Caco-2 (cell line): ENCODE data around the gene PCGF3. TPM values are rescaled to one million over a fixed set of nuclear protein-coding genes. Genes with fewer than 3 reads are reported as not detected.
"Not testable (repeated sequence)": the region's sequence is repeated elsewhere in the genome, so short reads cannot be mapped to it uniquely, and the experiment has no call there.

Experiments used
- BruUV-seq: library from RNA; stranded (reverse); fragments of 400-500 nt; replicated peaks from 2 replicates; lab custom pipeline; 2021; lab: Mats Ljungman, UMichigan
- CTCF ChIA-PET: fragments of 300-600 bp; sonication (Branson Sonifier 250); formaldehyde crosslinking; loops from one replicate; lab custom pipeline; 2022; ENCODE audit warnings: antibody characterized with exemption; lab: Charles Lee
- POLR2A ChIA-PET: fragments of 300-600 bp; sonication (Branson Sonifier 250); formaldehyde crosslinking; loops from one replicate; lab custom pipeline; 2022; ENCODE audit warnings: antibody characterized with exemption; lab: Charles Lee
- DNase-seq, 2 experiments: peaks; one replicate each; pipeline versions ENCODE4 v3.0.0 to v3.0.0-alpha.2; 2020 to 2022
- H3K27me3 ChIP-seq: replicated peaks from 2 replicates; pipeline ENCODE4 v1.6.0; 2011; ENCODE audit warnings: low read length; ENCODE audit not compliant: control insufficient read depth, insufficient read depth
- H3K36me3 ChIP-seq: 2 replicates; pipeline ENCODE4 v1.5.1; 2011; ENCODE audit warnings: low read length; ENCODE audit not compliant: control insufficient read depth, insufficient read depth
- H3K4me1 ChIP-seq: fragments of 250-450 bp; sonication (Bioruptor Pico); 2 replicates; pipeline ENCODE4 v1.5.1; 2020; ENCODE audit warnings: mild to moderate bottlenecking
- H3K4me3 ChIP-seq: 2 replicates; pipeline ENCODE4 v1.5.1; 2011; ENCODE audit warnings: low read depth, mild to moderate bottlenecking, control low read depth, low read length
- H3K9me3 ChIP-seq: fragments of 250-450 bp; sonication (Bioruptor Pico); 2 replicates; pipeline ENCODE4 v1.5.1; 2020; ENCODE audit warnings: mild to moderate bottlenecking, moderate library complexity
- H3K27ac Mint-ChIP-seq: one replicate; pipeline ENCODE4 v1.8.0; 2022; ENCODE audit warnings: mixed read lengths; ENCODE audit not compliant: unreplicated experiment
- H3K27me3 Mint-ChIP-seq: one replicate; pipeline ENCODE4 v1.8.0; 2022; ENCODE audit warnings: mixed read lengths; ENCODE audit not compliant: insufficient read depth, unreplicated experiment
- H3K36me3 Mint-ChIP-seq: one replicate; pipeline ENCODE4 v1.8.0; 2022; ENCODE audit warnings: mild to moderate bottlenecking, mixed read lengths; ENCODE audit not compliant: insufficient read depth, unreplicated experiment
- H3K4me1 Mint-ChIP-seq: one replicate; pipeline ENCODE4 v1.8.0; 2022; ENCODE audit warnings: low read depth, mixed read lengths; ENCODE audit not compliant: unreplicated experiment
- H3K4me3 Mint-ChIP-seq: one replicate; pipeline ENCODE4 v1.8.0; 2022; ENCODE audit warnings: mild to moderate bottlenecking, moderate library complexity, mixed read lengths; ENCODE audit not compliant: unreplicated experiment
- H3K9me3 Mint-ChIP-seq: one replicate; pipeline ENCODE4 v1.8.0; 2022; ENCODE audit warnings: mixed read lengths; ENCODE audit not compliant: unreplicated experiment
- intact Hi-C: fragments of 100-400 bp; cut with micrococcal nuclease; formaldehyde crosslinking; loops from one replicate; pipeline ENCODE4 v1.10.0; 2022; ENCODE audit not compliant: unreplicated experiment
- total RNA-seq: library from RNA; stranded (reverse); gene quantifications from 2 replicates; pipeline ENCODE4 v1.2.3, GENCODE V29; 2022
- TF ChIP-seq, protein P1 (sequence below), 2 experiments: fragments of 200-600 bp in 1 of 2; IDR thresholded peaks; 1 replicate in 1 of 2; 2 replicates in 1 of 2; pipeline versions ENCODE4 v1.5.1 to v1.8.0; 2011 to 2022; ENCODE audit warnings: antibody characterized with exemption in 1 of 2, control low read depth in 1 of 2, inconsistent platforms in 1 of 2, low read depth in 1 of 2, low read length in 1 of 2, mild to moderate bottlenecking in 1 of 2, moderate library complexity in 1 of 2; ENCODE audit not compliant: insufficient read depth in 1 of 2, severe bottlenecking in 1 of 2, unreplicated experiment in 1 of 2

PCGF3 gene
- total RNA-seq, 1 experiment from 2014 or later, result 38.0 TPM

DNA sequence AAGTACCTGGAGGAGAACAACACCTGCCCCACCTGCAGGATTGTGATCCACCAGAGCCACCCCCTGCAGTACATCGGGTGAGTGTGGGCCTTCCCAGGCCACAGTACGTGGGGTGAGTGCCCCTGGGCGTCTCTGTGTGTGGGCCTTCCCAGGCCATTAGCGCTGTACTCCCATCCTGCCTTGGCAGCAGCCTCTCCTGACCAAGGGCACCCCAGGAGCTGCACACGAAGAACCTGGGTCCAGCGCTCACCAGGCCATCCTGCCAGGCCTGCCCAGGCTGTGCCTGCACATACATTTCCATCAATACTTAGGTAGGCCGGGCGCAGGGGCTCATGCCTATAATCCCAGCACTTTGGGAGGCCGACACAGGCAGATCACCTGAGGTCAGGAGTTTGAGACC, 29.3 kb downstream of the PCGF3 start:
- H3K4me3 Mint-ChIP-seq, result no peak overlapping the region
- Histone ChIP-seq H3K27me3 (no peaks in the 10 kb centered on the region), H3K4me3 (no peak overlapping the region), H3K9me3 (no peaks in the 10 kb centered on the region), H3K4me1 (no peaks in the 10 kb centered on the region), H3K36me3 (peaks cover 2% of the 10 kb centered on the region; the same call in 1 of the 2 replicates)
- intact Hi-C loops, result no loop called here
- ChIA-PET POLR2A (no interaction called here), CTCF (no interaction called here)
- BruUV-seq, result no TSS peak
- no peaks in the 10 kb centered on the region for H3K4me1 Mint-ChIP-seq
- TF ChIP-seq, protein P1, sequence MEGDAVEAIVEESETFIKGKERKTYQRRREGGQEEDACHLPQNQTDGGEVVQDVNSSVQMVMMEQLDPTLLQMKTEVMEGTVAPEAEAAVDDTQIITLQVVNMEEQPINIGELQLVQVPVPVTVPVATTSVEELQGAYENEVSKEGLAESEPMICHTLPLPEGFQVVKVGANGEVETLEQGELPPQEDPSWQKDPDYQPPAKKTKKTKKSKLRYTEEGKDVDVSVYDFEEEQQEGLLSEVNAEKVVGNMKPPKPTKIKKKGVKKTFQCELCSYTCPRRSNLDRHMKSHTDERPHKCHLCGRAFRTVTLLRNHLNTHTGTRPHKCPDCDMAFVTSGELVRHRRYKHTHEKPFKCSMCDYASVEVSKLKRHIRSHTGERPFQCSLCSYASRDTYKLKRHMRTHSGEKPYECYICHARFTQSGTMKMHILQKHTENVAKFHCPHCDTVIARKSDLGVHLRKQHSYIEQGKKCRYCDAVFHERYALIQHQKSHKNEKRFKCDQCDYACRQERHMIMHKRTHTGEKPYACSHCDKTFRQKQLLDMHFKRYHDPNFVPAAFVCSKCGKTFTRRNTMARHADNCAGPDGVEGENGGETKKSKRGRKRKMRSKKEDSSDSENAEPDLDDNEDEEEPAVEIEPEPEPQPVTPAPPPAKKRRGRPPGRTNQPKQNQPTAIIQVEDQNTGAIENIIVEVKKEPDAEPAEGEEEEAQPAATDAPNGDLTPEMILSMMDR (IDR thresholded peaks at IDR 0.05; ENCODE audit: insufficient read depth in 1 of 2, low read depth in 1 of 2, low read length in 1 of 2, severe bottlenecking in 1 of 2, unreplicated experiment in 1 of 2), result no peak
- no peak overlapping the region for H3K27ac Mint-ChIP-seq
- H3K27me3 Mint-ChIP-seq, result no peaks in the 10 kb centered on the region
- DNase-seq, result no peak
- peaks cover 47% of the 10 kb centered on the region for H3K36me3 Mint-ChIP-seq
- H3K9me3 Mint-ChIP-seq, result no peaks in the 10 kb centered on the region

DNA sequence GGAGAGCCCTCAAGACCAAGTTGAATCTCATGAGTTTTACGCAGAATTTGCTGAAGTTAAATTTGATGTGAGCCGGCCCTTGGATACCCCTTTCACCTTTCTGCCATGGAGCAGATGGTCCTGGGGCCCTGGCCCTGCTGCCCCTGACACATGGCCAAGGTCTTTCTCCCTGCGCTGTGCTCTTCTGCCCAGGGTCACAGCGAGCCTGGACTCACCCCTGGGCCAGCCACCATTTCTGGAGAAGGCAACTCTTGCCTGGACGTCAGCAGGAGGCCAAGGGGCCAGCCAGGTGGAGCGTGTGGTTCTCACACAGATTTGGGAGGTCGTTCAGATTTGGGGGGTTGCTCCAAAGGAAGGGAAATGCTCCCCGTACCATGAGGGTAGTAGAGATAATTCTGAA, 30.0 kb downstream of the PCGF3 start:
- Mint-ChIP-seq H3K9me3 (no peaks in the 10 kb centered on the region), H3K4me1 (no peaks in the 10 kb centered on the region)
- CTCF ChIA-PET, result no interaction called here

DNA sequence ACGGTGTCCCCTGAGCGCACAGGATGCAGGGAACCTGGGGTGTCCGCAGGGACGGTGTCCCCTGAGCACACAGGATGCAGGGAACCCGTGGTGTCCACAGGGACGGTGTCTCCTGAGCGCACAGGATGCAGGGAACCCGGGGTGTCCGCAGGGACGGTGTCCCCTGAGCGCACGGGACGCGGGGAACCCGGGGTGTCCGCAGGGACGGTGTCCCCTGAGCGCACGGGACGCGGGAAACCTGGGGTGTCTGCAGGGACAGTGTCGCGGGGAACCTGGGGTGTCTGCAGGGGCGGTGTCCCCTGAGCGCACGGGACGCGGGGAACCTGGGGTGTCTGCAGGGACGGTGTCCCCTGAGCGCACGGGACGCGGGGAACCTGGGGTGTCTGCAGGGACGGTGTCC, 30.9 kb downstream of the PCGF3 start:
- POLR2A ChIA-PET, DNase-seq, H3K4me1 Mint-ChIP-seq, H3K27me3 ChIP-seq, H3K27ac Mint-ChIP-seq, H3K4me3 ChIP-seq, intact Hi-C loops, H3K36me3 ChIP-seq, H3K4me3 Mint-ChIP-seq, H3K27me3 Mint-ChIP-seq, H3K9me3 Mint-ChIP-seq, CTCF ChIA-PET, BruUV-seq, H3K4me1 ChIP-seq, H3K9me3 ChIP-seq: not testable (repeated sequence)
- peaks cover 42% of the 10 kb centered on the region for H3K36me3 Mint-ChIP-seq

More for the DNA sequence above, 30.0 kb downstream of the PCGF3 start:
- Histone ChIP-seq H3K36me3 (peaks cover 1% of the 10 kb centered on the region; the same call in 1 of the 2 replicates), H3K4me1 (no peaks in the 10 kb centered on the region), H3K9me3 (no peaks in the 10 kb centered on the region), H3K4me3 (no peak overlapping the region), H3K27me3 (no peaks in the 10 kb centered on the region)
- Mint-ChIP-seq H3K27me3 (no peaks in the 10 kb centered on the region), H3K27ac (no peak overlapping the region), H3K4me3 (no peak overlapping the region), H3K36me3 (peaks cover 46% of the 10 kb centered on the region)
- intact Hi-C loops, result no loop called here
- BruUV-seq, result no TSS peak
- TF ChIP-seq, protein P1 (IDR thresholded peaks at IDR 0.05; ENCODE audit: insufficient read depth in 1 of 2, low read depth in 1 of 2, low read length in 1 of 2, severe bottlenecking in 1 of 2, unreplicated experiment in 1 of 2), result no peak
- DNase-seq, result no peak
- POLR2A ChIA-PET, result no interaction called here
